WTC11 (cell line): ENCODE measurements around the gene MTPN.

Experiments used
- ATF2 ChIP-seq: sonication (generic); formaldehyde crosslinking; IDR thresholded peaks from 2 replicates; pipeline ENCODE4 v1.8.1; 2022; ENCODE audit warnings: low read depth, missing genetic modification reagents, borderline replicate concordance
- CTCF ChIP-seq: fragments of 200-600 bp; IDR thresholded peaks from 2 replicates; pipeline ENCODE4 v1.8.0; 2022; ENCODE audit warnings: antibody characterized with exemption
- ESRRA ChIP-seq: sonication (generic); formaldehyde crosslinking; IDR thresholded peaks from 2 replicates; pipeline ENCODE4 v1.8.1; 2022; ENCODE audit warnings: mild to moderate bottlenecking, missing genetic modification reagents, borderline replicate concordance
- FOXP1 ChIP-seq: sonication (generic); formaldehyde crosslinking; IDR thresholded peaks from 2 replicates; pipeline ENCODE4 v1.8.0; 2022; ENCODE audit warnings: missing genetic modification reagents, mild to moderate bottlenecking, moderate library complexity, borderline replicate concordance
- SMAD3 ChIP-seq: sonication (generic); formaldehyde crosslinking; IDR thresholded peaks from 2 replicates; pipeline ENCODE4 v1.8.0; 2022; ENCODE audit warnings: missing genetic modification reagents, mild to moderate bottlenecking, borderline replicate concordance
- STAT6 ChIP-seq: sonication (generic); formaldehyde crosslinking; conservative IDR thresholded peaks from 2 replicates; pipeline ENCODE4 v1.8.1; 2023; ENCODE audit warnings: mild to moderate bottlenecking, low read depth, missing genetic modification reagents, moderate library complexity
- USF1 ChIP-seq: sonication (generic); formaldehyde crosslinking; IDR thresholded peaks from 2 replicates; pipeline ENCODE4 v1.8.0; 2022; ENCODE audit warnings: mild to moderate bottlenecking, missing genetic modification reagents
- ZNF671 ChIP-seq: fragments of 250-450 bp; sonication (Bioruptor Pico); IDR thresholded peaks from 2 replicates; pipeline ENCODE4 v1.8.0; 2021; ENCODE audit warnings: mild to moderate bottlenecking

- TF ChIP-seq ATF2 (CRISPR knock-in tag) (no peak), ZNF671 (CRISPR knock-in tag) (no peak), CTCF (no peak), USF1 (no peak), SMAD3 (CRISPR knock-in tag) (no peak), FOXP1 (CRISPR knock-in tag) (no peak), ESRRA (CRISPR knock-in tag) (no peak), STAT6 (no peak)
Measured at GRCh38 chr7:135942614-135943013, 34.5 kb downstream of the MTPN start.
